Heart right ventricle (tissue), 16 donors: Measurements from ENCODE around the gene EXT2. TPM values are rescaled to one million over a fixed set of nuclear protein-coding genes. Genes with fewer than 3 reads are reported as not detected.

ENCODE experiments used
- ATAC-seq, 8 donors: fragments of 200-7000 bp; cut with Tn5 transposase; one replicate each; pipeline ENCODE4 v1.9.1; 2020; ENCODE audit warnings: mild to moderate bottlenecking in 8 of 8, moderate library complexity in 8 of 8, moderate number of reproducible peaks in 1 of 8
- DNase-seq, 2 donors: peaks; one replicate each; pipeline ENCODE4 v3.0.0-alpha.2; 2020
- H3K27ac ChIP-seq, 10 donors: fragments of 200-600 bp; sonication (generic) in 2 of 10; one replicate each; pipeline versions ENCODE4 v1.5.0 to v1.8.0; 2020 to 2022; ENCODE audit warnings: mild to moderate bottlenecking in 3 of 10
- H3K27me3 ChIP-seq, 7 donors: fragments of 200-600 bp; one replicate each; pipeline ENCODE4 v1.8.0; 2021 to 2022; ENCODE audit warnings: mild to moderate bottlenecking in 2 of 7
- H3K36me3 ChIP-seq, 9 donors: fragments of 200-600 bp; sonication (generic) in 1 of 9; one replicate each; pipeline versions ENCODE4 v1.5.0 to v1.8.0; 2020 to 2022; ENCODE audit warnings: mild to moderate bottlenecking in 2 of 9
- H3K4me1 ChIP-seq, 9 donors: fragments of 200-600 bp; sonication (generic) in 1 of 9; one replicate each; pipeline versions ENCODE4 v1.5.0 to v1.8.0; 2020 to 2022; ENCODE audit warnings: mild to moderate bottlenecking in 4 of 9
- H3K4me3 ChIP-seq, 10 donors: fragments of 200-600 bp; sonication (generic) in 2 of 10; one replicate each; pipeline versions ENCODE4 v1.5.0 to v1.8.0; 2020 to 2022; ENCODE audit warnings: mild to moderate bottlenecking in 7 of 10, moderate library complexity in 2 of 10
- H3K9me3 ChIP-seq, 11 donors: fragments of 200-600 bp in 10 of 11; sonication (generic) in 2 of 11; one replicate each; pipeline versions ENCODE4 v1.5.0 to v1.8.0; 2013 to 2022; ENCODE audit warnings: mild to moderate bottlenecking in 2 of 11, control low read depth in 1 of 11, moderate library complexity in 1 of 11
- WGBS, 2 donors: extraction: QIAGEN DNeasy Blood & Tissue Kit; methylation state at CpG; one replicate each; pipeline ENCODE4 v1.1.7; 2013; ENCODE audit warnings: inconsistent platforms in 1 of 2; 5-methylcytosine and 5-hydroxymethylcytosine counted together
- intact Hi-C, 10 donors: fragments of 100-400 bp; cut with DNase I; formaldehyde crosslinking; loops; one replicate each; pipeline versions ENCODE4 v1.11.1 to v1.14.2; 2022
- polyA plus RNA-seq, 2 donors: library from polyadenylated mRNA; stranded (reverse); fragments of 200-250 nt; gene quantifications; one replicate each; pipeline ENCODE4 v1.2.3, GENCODE V29; 2013
- total RNA-seq, 10 donors: library from RNA; stranded (reverse); fragmentation: NEBNext Ultra II Directional in 3 of 10; extraction: Animal tissue kit (Norgen Biotek cat#: 25700) in 3 of 10; gene quantifications; one replicate each; pipeline versions ENCODE4 v1.2.1 to v1.2.4, GENCODE V29; 2021 to 2023
- TF ChIP-seq, protein P1 (sequence below), 9 donors: fragments of 200-600 bp; sonication (generic) in 2 of 9; IDR thresholded peaks; one replicate each; pipeline versions ENCODE4 v1.5.0 to v1.8.0; 2021 to 2022; ENCODE audit warnings: antibody characterized with exemption in 9 of 9, mild to moderate bottlenecking in 5 of 9, moderate library complexity in 1 of 9
- donor health status: Arrhythmogenic right ventricular cardiomyopathy.
- donor health status: ischemic (EF 13 %, LVEDD 7.1; RV severe dilation, severe dysfunction).
- donor health status: healthy with polysubstance abuse.
- donor health status: DM: no; HTN: yes; CAD: no.
- donor health status: DM: no; HTN: no; CAD: no.
- donor health status: ischemic (EF 25% LVEDD 6.9; RV normal size, moderate dysfunction).
- donor health status: ischemic (EF 25% LVEDD 5.7; RV mildly dilated, moderate dysfunction).
- donor health status: healthy.
- donor health status: DM: yes; HTN: yes; CAD: no.
- donor health status: Ischemic cardiomyopathy.
- donor health status: ischemic (EF 35%, LVEDD 5.7; RV mildly dilated, moderate dysfunction).
- donor health status: nonischemic (EF 11% LVEDD 7.7; RV severe dilation, severe dysfunction).
- donor health status: DM: yes; HTN: yes; CAD: no.
- donor health status: PGD.
- donor health status: ischemic (EF 29% LVEDD 5.4; RV normal size, mild dysfunction).
- donor health status: nonischemic (EF 23%, LVEDD 6.1; RV moderate dilation, normal function).

Gene EXT2
- total and polyA plus RNA-seq, 12 donors, result 18.7 to 35.1 (median 28.2) TPM

DNA sequence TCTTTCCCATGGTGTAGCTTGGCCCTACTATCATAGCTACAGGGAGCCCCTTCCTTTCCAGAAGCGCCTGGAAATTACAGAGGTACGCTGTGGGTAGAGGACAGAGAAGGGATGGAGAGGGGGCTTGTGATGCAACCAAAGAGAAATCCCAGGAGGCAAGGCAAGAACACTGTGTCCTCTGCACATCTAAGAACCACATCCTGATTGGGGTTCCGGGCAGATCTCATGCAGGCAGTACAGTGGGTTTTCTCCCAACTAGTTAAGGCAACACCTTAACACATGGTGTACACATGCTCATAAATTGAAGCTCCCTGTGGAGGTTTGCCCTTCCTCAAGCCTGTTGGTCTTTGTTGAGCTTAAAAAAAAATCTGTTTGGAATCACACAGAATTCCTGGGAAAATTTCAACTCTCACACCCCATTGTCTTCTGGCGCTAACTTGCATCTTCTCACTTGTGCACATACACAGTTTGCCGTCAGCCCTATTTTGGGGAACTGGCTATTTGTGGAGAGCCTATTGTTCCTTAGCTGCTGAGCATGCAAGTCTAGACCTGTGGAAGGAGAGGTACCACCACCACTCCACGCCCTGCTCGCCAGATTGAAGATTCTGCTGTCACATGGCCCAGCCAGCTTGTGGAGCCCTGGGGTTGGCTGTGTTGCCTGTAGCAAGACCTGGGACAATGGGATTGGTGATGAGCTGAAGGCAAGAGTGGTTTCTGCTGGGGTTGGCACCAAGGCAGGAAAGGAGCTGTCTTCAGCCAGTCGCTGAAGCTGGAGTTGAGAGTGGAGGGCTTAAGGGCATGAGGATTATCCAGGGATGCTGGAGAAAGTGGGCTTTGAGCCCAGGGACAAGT is 162.1 kb downstream of the EXT2 start:
- Histone ChIP-seq H3K36me3 (peaks cover 0 to 4% (median 0%) of the 10 kb centered on the region in 9 donors), H3K27ac (no peak overlapping the region), H3K4me1 (peaks cover 0 to 11% (median 2%) of the 10 kb centered on the region in 9 donors), H3K9me3 (peaks cover 0 to 16% (median 10%) of the 10 kb centered on the region in 11 donors), H3K4me3 (no peak overlapping the region), H3K27me3 (no peaks in the 10 kb centered on the region)
- TF ChIP-seq, protein P1, sequence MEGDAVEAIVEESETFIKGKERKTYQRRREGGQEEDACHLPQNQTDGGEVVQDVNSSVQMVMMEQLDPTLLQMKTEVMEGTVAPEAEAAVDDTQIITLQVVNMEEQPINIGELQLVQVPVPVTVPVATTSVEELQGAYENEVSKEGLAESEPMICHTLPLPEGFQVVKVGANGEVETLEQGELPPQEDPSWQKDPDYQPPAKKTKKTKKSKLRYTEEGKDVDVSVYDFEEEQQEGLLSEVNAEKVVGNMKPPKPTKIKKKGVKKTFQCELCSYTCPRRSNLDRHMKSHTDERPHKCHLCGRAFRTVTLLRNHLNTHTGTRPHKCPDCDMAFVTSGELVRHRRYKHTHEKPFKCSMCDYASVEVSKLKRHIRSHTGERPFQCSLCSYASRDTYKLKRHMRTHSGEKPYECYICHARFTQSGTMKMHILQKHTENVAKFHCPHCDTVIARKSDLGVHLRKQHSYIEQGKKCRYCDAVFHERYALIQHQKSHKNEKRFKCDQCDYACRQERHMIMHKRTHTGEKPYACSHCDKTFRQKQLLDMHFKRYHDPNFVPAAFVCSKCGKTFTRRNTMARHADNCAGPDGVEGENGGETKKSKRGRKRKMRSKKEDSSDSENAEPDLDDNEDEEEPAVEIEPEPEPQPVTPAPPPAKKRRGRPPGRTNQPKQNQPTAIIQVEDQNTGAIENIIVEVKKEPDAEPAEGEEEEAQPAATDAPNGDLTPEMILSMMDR (IDR thresholded peaks at IDR 0.05), result no peak
- intact Hi-C loops, result loop anchor here in 1 of 10 donors (10.0 kb wide), 1 partner anchor 123 kb away; no protein-coding TSS in a partner anchor
- no peak for ATAC-seq
- DNase-seq, result no peak
- 96% methylated on average over 8 of the region's 8 CpGs for WGBS, 2 donors

- Histone ChIP-seq H3K27ac (no peak overlapping the region), H3K36me3 (no peaks in the 10 kb centered on the region), H3K4me3 (no peak overlapping the region), H3K4me1 (peaks cover 0 to 11% (median 2%) of the 10 kb centered on the region in 9 donors), H3K9me3 (peaks cover 0 to 10% (median 4%) of the 10 kb centered on the region in 11 donors), H3K27me3 (no peaks in the 10 kb centered on the region)
- no peak for DNase-seq
- 85 to 86% methylated on average over 5 of the region's 5 CpGs for WGBS, 2 donors
- no peak for ATAC-seq
- intact Hi-C loops, result loop anchor here in 1 of 10 donors (10.0 kb wide), 1 partner anchor 123 kb away; no protein-coding TSS in a partner anchor
- TF ChIP-seq, protein P1 (IDR thresholded peaks at IDR 0.05), result no peak
These were observed 162.7 kb downstream of the EXT2 start for GRCh38 chr11:44258190-44258489.

GRCh38 chr11:44258839-44259420 is 163.5 kb downstream of the EXT2 start:
- H3K4me3 ChIP-seq, result no peak overlapping the region
- peaks cover 0 to 11% (median 2%) of the 10 kb centered on the region in 9 donors for H3K4me1 ChIP-seq
- H3K27me3 ChIP-seq, result no peaks in the 10 kb centered on the region
- WGBS, 2 donors, result 89 to 92% methylated on average over 5 of the region's 5 CpGs
- TF ChIP-seq, protein P1 (IDR thresholded peaks at IDR 0.05), result no peak
- DNase-seq (no peak), ATAC-seq (no peak)
- H3K9me3 ChIP-seq, result peaks cover 0 to 2% (median 0%) of the 10 kb centered on the region in 11 donors
- intact Hi-C loops, result loop anchor here in 1 of 10 donors (10.0 kb wide), 1 partner anchor 124 kb away; no protein-coding TSS in a partner anchor
- no peaks in the 10 kb centered on the region for H3K36me3 ChIP-seq
- H3K27ac ChIP-seq, result no peak overlapping the region

DNA sequence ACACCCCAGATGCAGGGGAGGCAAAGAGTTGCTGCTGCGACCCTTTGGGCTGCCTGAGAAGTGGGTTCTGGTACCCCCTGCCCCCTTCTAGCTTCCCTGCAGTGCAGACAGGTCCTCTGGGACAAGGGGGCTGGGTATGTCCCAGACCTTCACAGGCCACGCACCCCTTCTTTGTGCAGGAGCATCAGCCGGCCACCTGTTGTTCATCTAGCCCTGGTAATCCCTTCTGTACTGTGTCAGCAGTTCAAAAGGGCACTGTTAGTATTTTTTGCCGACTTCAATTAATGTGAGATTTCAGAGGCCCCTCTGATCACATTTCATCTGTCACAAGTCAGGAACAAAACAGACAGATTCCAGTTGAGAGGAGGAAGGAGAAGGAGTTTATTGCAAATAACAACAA is 164.6 kb downstream of the EXT2 start:
- no peak for DNase-seq
- Histone ChIP-seq H3K27ac (no peak overlapping the region), H3K36me3 (no peaks in the 10 kb centered on the region), H3K4me1 (peaks cover 0 to 11% (median 2%) of the 10 kb centered on the region in 9 donors), H3K9me3 (no peaks in the 10 kb centered on the region), H3K4me3 (no peak overlapping the region), H3K27me3 (no peaks in the 10 kb centered on the region)
- TF ChIP-seq, protein P1 (IDR thresholded peaks at IDR 0.05), result no peak
- intact Hi-C loops, result no loop called here
- ATAC-seq, result no peak
- 78 to 80% methylated on average over 4 of the region's 4 CpGs for WGBS, 2 donors
